Neural progenitor cell (in vitro differentiated cells): ENCODE data around the gene ADGRF5.

Experiments used
- EZH2 ChIP-seq: fragments of 200-600 bp; sonication (generic); IDR thresholded peaks from 2 replicates; pipeline ENCODE4 v1.6.1; 2017; ENCODE audit warnings: antibody characterized with exemption, mild to moderate bottlenecking, moderate library complexity
- TF ChIP-seq, protein P1 (sequence below): fragments of 200-600 bp; sonication (generic); IDR thresholded peaks from 2 replicates; pipeline ENCODE4 v1.5.1; 2017; ENCODE audit warnings: antibody characterized with exemption, mild to moderate bottlenecking

DNA sequence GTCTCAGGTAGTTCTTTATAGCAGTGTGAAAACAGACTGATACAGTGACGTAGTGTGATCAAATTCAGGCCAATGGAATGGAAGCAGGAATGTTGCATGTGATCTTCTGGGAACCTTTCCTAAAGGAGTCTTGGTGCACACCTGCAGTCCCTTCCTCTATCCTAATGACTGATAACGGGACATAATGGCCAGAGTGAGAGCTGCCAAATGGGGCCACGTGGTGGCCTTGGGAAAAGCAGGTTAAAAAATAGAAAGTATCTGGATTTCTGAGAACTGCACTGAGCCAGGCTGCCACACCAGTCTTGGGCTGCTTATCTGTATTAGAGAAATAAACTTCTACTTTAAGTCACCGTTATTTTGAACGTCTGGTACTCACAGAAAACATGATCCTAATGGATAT lies 76.6 kb downstream of the ADGRF5 start:
- TF ChIP-seq, protein P1, sequence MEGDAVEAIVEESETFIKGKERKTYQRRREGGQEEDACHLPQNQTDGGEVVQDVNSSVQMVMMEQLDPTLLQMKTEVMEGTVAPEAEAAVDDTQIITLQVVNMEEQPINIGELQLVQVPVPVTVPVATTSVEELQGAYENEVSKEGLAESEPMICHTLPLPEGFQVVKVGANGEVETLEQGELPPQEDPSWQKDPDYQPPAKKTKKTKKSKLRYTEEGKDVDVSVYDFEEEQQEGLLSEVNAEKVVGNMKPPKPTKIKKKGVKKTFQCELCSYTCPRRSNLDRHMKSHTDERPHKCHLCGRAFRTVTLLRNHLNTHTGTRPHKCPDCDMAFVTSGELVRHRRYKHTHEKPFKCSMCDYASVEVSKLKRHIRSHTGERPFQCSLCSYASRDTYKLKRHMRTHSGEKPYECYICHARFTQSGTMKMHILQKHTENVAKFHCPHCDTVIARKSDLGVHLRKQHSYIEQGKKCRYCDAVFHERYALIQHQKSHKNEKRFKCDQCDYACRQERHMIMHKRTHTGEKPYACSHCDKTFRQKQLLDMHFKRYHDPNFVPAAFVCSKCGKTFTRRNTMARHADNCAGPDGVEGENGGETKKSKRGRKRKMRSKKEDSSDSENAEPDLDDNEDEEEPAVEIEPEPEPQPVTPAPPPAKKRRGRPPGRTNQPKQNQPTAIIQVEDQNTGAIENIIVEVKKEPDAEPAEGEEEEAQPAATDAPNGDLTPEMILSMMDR, result no peak
- no peak for TF ChIP-seq EZH2
